ENCODE results near the gene GABRA4. TPM values are rescaled to one million over a fixed set of nuclear protein-coding genes. Genes with fewer than 3 reads are reported as not detected.

The GABRA4 gene
- total RNA-seq, 4 donors from 2014 or later, result 0.02 TPM; not detected in 3

- intact Hi-C loops (cut with DNase I; ENCODE audit: low total_unique reads), result no loop called here
- TF ChIP-seq POLR2A (IDR thresholded peaks at IDR 0.05) (no peak), CTCF (IDR thresholded peaks at IDR 0.05 in 4 of 5, conservative IDR thresholded peaks at IDR 0.05 in 1 of 5) (no peak)
- no peaks in the 10 kb centered on the region for H3K36me3 ChIP-seq
- ATAC-seq (no peak), DNase-seq (no peak)
- H3K4me3 ChIP-seq, result no peak overlapping the region
- H3K27me3 ChIP-seq, result no peaks in the 10 kb centered on the region
- H3K27ac ChIP-seq, result no peak overlapping the region
- in situ Hi-C loops (cut with MboI; ENCODE audit: low sequenced_read_pairs in 4 of 4), result no loop called here
- no peaks in the 10 kb centered on the region for H3K9me3 ChIP-seq
- H3K4me1 ChIP-seq, result no peaks in the 10 kb centered on the region
Observed at GRCh38 chr4:46977245-46977644, 16.1 kb downstream of the GABRA4 start.

DNA sequence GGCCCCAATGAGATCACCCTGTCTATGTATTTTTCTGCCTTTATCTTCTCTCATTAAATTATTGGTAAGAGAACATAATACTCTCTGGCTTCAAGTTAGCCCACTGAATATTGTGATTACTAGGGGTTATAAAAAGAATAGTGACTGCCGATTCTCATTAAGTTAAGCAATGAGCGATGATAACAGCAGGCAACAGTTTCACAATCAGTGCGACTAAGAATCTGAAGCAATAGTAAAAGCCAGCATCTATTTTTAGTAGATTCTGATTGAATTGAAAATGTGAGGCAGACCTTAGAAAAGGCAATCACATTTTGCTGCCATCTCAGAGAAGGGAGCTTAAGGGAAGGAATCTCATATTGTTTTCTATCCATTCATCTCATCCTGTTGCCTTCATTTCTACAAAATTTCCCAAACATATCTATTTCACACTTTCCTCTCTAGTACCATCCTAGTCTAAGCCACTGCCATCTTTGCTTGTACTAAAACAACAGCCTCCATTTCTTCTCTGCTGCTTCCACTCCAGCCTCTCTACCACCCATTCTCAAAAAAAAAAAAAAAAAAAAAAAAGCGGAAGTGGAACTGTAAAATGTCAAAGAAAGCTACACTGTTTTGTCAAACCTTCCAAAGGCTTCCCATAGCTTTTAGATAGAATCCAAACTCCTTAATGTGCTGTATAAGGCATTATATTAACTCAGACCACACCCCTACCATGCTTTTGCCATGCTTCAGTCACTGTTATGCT lies 17.4 kb downstream of the GABRA4 start:
- ATAC-seq (no peak), DNase-seq (no peak)
- Histone ChIP-seq H3K4me3 (no peak overlapping the region), H3K4me1 (no peaks in the 10 kb centered on the region), H3K27ac (no peak overlapping the region), H3K36me3 (no peaks in the 10 kb centered on the region), H3K27me3 (no peaks in the 10 kb centered on the region), H3K9me3 (no peaks in the 10 kb centered on the region)
- TF ChIP-seq POLR2A (IDR thresholded peaks at IDR 0.05) (no peak), CTCF (IDR thresholded peaks at IDR 0.05 in 4 of 5, conservative IDR thresholded peaks at IDR 0.05 in 1 of 5) (no peak)
- in situ Hi-C loops (cut with MboI; ENCODE audit: low sequenced_read_pairs in 4 of 4), result no loop called here
- intact Hi-C loops (cut with DNase I; ENCODE audit: low total_unique reads), result no loop called here

GRCh38 chr4:46974891-46975543 lies 18.4 kb downstream of the GABRA4 start:
- no peaks in the 10 kb centered on the region for H3K4me1 ChIP-seq
- no peaks in the 10 kb centered on the region for H3K36me3 ChIP-seq
- TF ChIP-seq POLR2A (IDR thresholded peaks at IDR 0.05), result no peak
- TF ChIP-seq CTCF (IDR thresholded peaks at IDR 0.05 in 4 of 5, conservative IDR thresholded peaks at IDR 0.05 in 1 of 5), result no peak
- no peaks in the 10 kb centered on the region for H3K27me3 ChIP-seq
- no peaks in the 10 kb centered on the region for H3K9me3 ChIP-seq
- DNase-seq, result no peak
- ATAC-seq, result no peak
- no peak overlapping the region for H3K4me3 ChIP-seq
- intact Hi-C loops (cut with DNase I; ENCODE audit: low total_unique reads), result no loop called here
- no peak overlapping the region for H3K27ac ChIP-seq
- in situ Hi-C loops (cut with MboI; ENCODE audit: low sequenced_read_pairs in 4 of 4), result no loop called here

DNA sequence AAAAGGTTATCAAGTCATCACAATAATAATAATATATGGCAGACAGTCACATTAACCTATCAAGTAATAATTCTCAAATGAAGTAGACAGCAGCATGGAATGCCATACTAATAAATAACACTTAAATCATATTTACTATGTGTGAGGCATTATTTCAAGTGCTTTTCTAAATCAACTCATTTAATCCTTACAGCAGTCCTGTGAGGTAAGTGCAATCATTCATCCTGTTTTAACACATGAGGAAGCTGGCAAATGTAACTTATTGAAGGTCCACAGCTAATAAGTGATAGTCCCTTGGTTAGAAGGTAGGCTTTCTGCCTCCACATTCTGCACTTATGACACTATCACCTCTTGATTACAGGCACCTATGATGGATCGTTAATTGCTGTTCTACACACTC lies 24.5 kb downstream of the GABRA4 start:
- H3K36me3 ChIP-seq, result no peaks in the 10 kb centered on the region
- no peak overlapping the region for H3K27ac ChIP-seq
- H3K9me3 ChIP-seq, result no peaks in the 10 kb centered on the region
- in situ Hi-C loops (cut with MboI; ENCODE audit: low sequenced_read_pairs in 4 of 4) (no loop called here), intact Hi-C loops (cut with DNase I; ENCODE audit: low total_unique reads) (no loop called here)
- no peaks in the 10 kb centered on the region for H3K4me1 ChIP-seq
- H3K4me3 ChIP-seq, result no peak overlapping the region
- H3K27me3 ChIP-seq, result no peaks in the 10 kb centered on the region
- ATAC-seq, result no peak
- TF ChIP-seq POLR2A (IDR thresholded peaks at IDR 0.05) (no peak), CTCF (IDR thresholded peaks at IDR 0.05 in 4 of 5, conservative IDR thresholded peaks at IDR 0.05 in 1 of 5) (no peak)
- DNase-seq, result no peak

All from gastrocnemius medialis (tissue), 4 donors.